GM12878 (cell line): ENCODE results near the gene FOXP1. TPM values are rescaled to one million over a fixed set of nuclear protein-coding genes. Genes with fewer than 3 reads are reported as not detected.

ENCODE experiments used
- ATAC-seq: fragments of 200-7000 bp; cut with Tn5 transposase; 3 replicates; pipeline ENCODE4 v1.9.1; 2020; ENCODE audit warnings: mild to moderate bottlenecking, moderate library complexity
- BruUV-seq: library from RNA; stranded (reverse); fragments of 400-500 nt; replicated peaks from 2 replicates; lab custom pipeline; 2021; lab: Mats Ljungman, UMichigan
- CTCF ChIA-PET: fragments of 300-600 bp; sonication (Branson Sonifier 250); formaldehyde crosslinking; extraction: SDS; loops from one replicate; lab custom pipeline; 2021; ENCODE audit warnings: inconsistent platforms; lab: Yijun Ruan, JAX
- POLR2A ChIA-PET: fragments of 350-600 bp; formaldehyde crosslinking; extraction: SDS; loops from one replicate; lab custom pipeline; 2021; ENCODE audit warnings: inconsistent platforms; lab: Charles Lee
- RAD21 ChIA-PET: fragments of 300-600 bp; sonication (Branson Sonifier 250); formaldehyde crosslinking; loops from one replicate; lab custom pipeline; 2023; ENCODE audit warnings: antibody characterized with exemption; ENCODE audit not compliant: unreplicated experiment; lab: Charles Lee
- SMC1A ChIA-PET: fragments of 300-600 bp; sonication (Branson Sonifier 250); formaldehyde crosslinking; loops from one replicate; lab custom pipeline; 2023; ENCODE audit not compliant: unreplicated experiment, uncharacterized antibody; lab: Charles Lee
- DNase-seq: peaks from one replicate; pipeline ENCODE4 v3.0.0-alpha.2; 2011; ENCODE audit warnings: low read depth, low spot score
- FAIRE-seq: peaks from 3 replicates; lab custom pipeline; 2011; peaks lifted over from hg19 to GRCh38; lab: Jason Lieb, UNC
- H2AFZ ChIP-seq: 2 replicates; pipeline ENCODE4 v1.6.0; 2011; ENCODE audit warnings: low read depth, low read length, control low read depth; ENCODE audit not compliant: control insufficient read depth
- H3K27ac ChIP-seq: 2 replicates; pipeline ENCODE4 v1.5.1; 2011; ENCODE audit warnings: control low read depth; ENCODE audit not compliant: control insufficient read depth, insufficient read depth
- H3K27me3 ChIP-seq, 2 experiments: replicated peaks in 1 of 2; 2 replicates each; pipeline versions ENCODE4 v1.6.0 to v1.6.1; 2011; ENCODE audit warnings: low read length in 1 of 2; ENCODE audit not compliant: control insufficient read depth in 2 of 2, insufficient read depth in 2 of 2
- H3K36me3 ChIP-seq, 2 experiments: 2 replicates each; pipeline ENCODE4 v1.5.1; 2011; ENCODE audit warnings: low read length in 1 of 2; ENCODE audit not compliant: control insufficient read depth in 2 of 2, insufficient read depth in 2 of 2
- H3K4me1 ChIP-seq: 2 replicates; pipeline ENCODE4 v1.6.1; 2011; ENCODE audit warnings: mild to moderate bottlenecking, low read length, moderate library complexity, mixed read lengths; ENCODE audit not compliant: control insufficient read depth, insufficient read depth
- H3K4me2 ChIP-seq: 2 replicates; pipeline ENCODE4 v1.6.0; 2011; ENCODE audit warnings: control low read depth; ENCODE audit not compliant: control insufficient read depth, insufficient read depth
- H3K4me3 ChIP-seq: fragments of 200-600 bp; sonication (generic); 2 replicates; pipeline ENCODE4 v1.5.1; 2016
- H3K79me2 ChIP-seq: 2 replicates; pipeline ENCODE4 v1.6.0; 2011; ENCODE audit warnings: low read length; ENCODE audit not compliant: control insufficient read depth, insufficient read depth
- H3K9ac ChIP-seq: 2 replicates; pipeline ENCODE4 v1.8.0; 2011; ENCODE audit warnings: low read length, control low read depth, mixed read lengths; ENCODE audit not compliant: control insufficient read depth, insufficient read depth
- H3K9me3 ChIP-seq: replicated peaks from 3 replicates; pipeline ENCODE4 v1.5.1; 2011; ENCODE audit warnings: mild to moderate bottlenecking, low read length; ENCODE audit not compliant: control insufficient read depth, insufficient read depth
- H4K20me1 ChIP-seq: 2 replicates; pipeline ENCODE4 v1.6.0; 2011; ENCODE audit not compliant: control insufficient read depth, insufficient read depth
- KDM1A ChIP-seq: fragments of 200-600 bp; sonication (generic); IDR thresholded peaks from 2 replicates; pipeline ENCODE4 v1.6.1; 2016; ENCODE audit warnings: borderline replicate concordance
- RBBP5 ChIP-seq: fragments of 200-600 bp; sonication (generic); conservative IDR thresholded peaks from 2 replicates; pipeline ENCODE4 v1.6.1; 2016
- SMC3 ChIP-seq: IDR thresholded peaks from 2 replicates; pipeline ENCODE4 v1.6.1; 2011; ENCODE audit warnings: low read length, improper control_type of control experiment, borderline replicate concordance
- ZNF207 ChIP-seq: fragments of 450-650 bp; IDR thresholded peaks from 2 replicates; pipeline ENCODE4 v1.6.1; 2014; ENCODE audit warnings: antibody characterized with exemption, mild to moderate bottlenecking, borderline replicate concordance
- ZNF217 ChIP-seq: fragments of 450-650 bp; IDR thresholded peaks from 2 replicates; pipeline ENCODE4 v1.6.1; 2017; ENCODE audit warnings: antibody characterized with exemption, mild to moderate bottlenecking
- WGBS: methylation state at CpG from one replicate; pipeline ENCODE4 v1.1.6; 2016; ENCODE audit warnings: low lambda C conversion rate; ENCODE audit not compliant: insufficient replicate concordance, insufficient coverage; ENCODE audit errors: missing lambda C conversion rate; 5-methylcytosine and 5-hydroxymethylcytosine counted together
- in situ Hi-C: fragments of 300-500 bp; cut with MboI; formaldehyde crosslinking; loops from 9 replicates; pipeline ENCODE4 v1.14.3; 2018; ENCODE audit warnings: mixed read lengths
- intact Hi-C: fragments of 100-400 bp; cut with micrococcal nuclease; formaldehyde crosslinking; loops from one replicate; pipeline ENCODE4 v1.14.2; 2022; ENCODE audit not compliant: unreplicated experiment
- polyA plus RNA-seq, 11 experiments: library from polyadenylated mRNA; depleted of rRNA in 4 of 11; unstranded in 6 of 11; stranded (reverse) in 5 of 11; fragments of >200 nt; fragmentation: Nextera tagmentation in 4 of 11; fragmentation: Illumina TruSeq in 1 of 11; extraction: Ambion mirVana in 4 of 11; extraction: Trizol in 1 of 11; gene quantifications; 1 replicate in 1 of 11; 2 replicates in 10 of 11; pipeline versions ENCODE4 v1.2.1 to v1.2.3, GENCODE V29; 2011 to 2016; ENCODE audit warnings: inconsistent platforms in 2 of 11, missing spikeins in 2 of 11, low read depth in 1 of 11
- total RNA-seq, 4 experiments: library from RNA; depleted of rRNA in 3 of 4; stranded (reverse); fragments of >200 nt in 3 of 4; fragmentation: Illumina TruSeq in 1 of 4; extraction: Trizol in 1 of 4; gene quantifications; 2 replicates each; pipeline versions ENCODE4 v1.2.1 to v1.2.3, GENCODE V29; 2013 to 2021
- TF ChIP-seq, protein P1 (sequence below): IDR thresholded peaks from 2 replicates; pipeline ENCODE4 v1.6.1; 2012; ENCODE audit warnings: low read depth, low read length, improper control_type of control experiment
- TF ChIP-seq, protein P2 (sequence below): IDR thresholded peaks from 2 replicates; pipeline ENCODE4 v1.6.1; 2012; ENCODE audit warnings: low read depth, low read length, improper control_type of control experiment

The FOXP1 gene
- total and polyA plus RNA-seq, 10 of the 15 experiments (the other 5 are each of a cell fraction or from before 2014, with no cell fraction given) = 0.05 to 1.6 (median 0.20) TPM; not detected in 1

DNA sequence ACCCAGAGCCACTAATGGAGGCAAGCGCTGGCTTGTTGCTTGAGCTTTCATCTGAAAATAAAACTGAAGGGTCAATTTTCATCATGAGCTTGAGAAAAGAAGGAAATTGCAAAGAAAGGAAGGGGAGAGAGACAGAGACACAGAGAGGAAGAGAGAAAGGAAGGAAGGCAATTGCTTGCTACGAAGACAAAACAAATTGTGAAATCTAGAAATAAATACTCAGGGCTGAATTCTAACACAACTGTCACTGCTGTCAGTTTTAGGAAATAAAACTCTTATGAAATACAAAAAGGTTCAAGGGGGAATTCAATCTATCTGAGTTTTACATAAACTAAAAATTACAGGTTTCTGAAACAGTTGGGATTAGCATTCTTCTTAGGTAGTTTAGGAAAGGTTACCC, 36.7 kb downstream of the FOXP1 start (continued):
- TF ChIP-seq, protein P1, sequence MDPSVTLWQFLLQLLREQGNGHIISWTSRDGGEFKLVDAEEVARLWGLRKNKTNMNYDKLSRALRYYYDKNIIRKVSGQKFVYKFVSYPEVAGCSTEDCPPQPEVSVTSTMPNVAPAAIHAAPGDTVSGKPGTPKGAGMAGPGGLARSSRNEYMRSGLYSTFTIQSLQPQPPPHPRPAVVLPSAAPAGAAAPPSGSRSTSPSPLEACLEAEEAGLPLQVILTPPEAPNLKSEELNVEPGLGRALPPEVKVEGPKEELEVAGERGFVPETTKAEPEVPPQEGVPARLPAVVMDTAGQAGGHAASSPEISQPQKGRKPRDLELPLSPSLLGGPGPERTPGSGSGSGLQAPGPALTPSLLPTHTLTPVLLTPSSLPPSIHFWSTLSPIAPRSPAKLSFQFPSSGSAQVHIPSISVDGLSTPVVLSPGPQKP = no peak
- TF ChIP-seq RBBP5 (no peak), ZNF217 (no peak), KDM1A (no peak), SMC3 (no peak)
- TF ChIP-seq, protein P2, sequence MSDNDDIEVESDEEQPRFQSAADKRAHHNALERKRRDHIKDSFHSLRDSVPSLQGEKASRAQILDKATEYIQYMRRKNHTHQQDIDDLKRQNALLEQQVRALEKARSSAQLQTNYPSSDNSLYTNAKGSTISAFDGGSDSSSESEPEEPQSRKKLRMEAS = no peak

DNA sequence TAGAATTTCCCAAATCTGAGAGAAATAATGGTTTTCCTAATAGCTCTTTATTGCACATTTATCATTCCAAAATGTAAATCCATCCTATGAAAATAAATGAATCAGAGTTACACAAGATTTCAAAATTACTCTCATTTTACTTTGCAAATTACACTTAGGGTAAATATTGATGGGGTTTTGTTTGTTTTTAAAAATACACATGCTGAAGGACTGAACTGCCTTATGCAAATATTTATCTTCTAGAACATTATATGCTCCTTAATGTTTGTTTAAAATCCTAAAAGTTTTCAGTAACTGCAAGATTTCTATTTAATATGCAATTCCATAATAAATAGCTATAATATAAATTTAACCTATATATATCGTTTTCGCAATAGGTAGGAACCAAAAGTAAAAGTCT, 38.2 kb downstream of the FOXP1 start:
- 94% methylated on average over 2 of the region's 2 CpGs for WGBS

More for the DNA sequence above, 38.2 kb downstream of the FOXP1 start:
- RAD21 ChIA-PET = no interaction called here
- H3K79me2 ChIP-seq = no peaks in the 10 kb centered on the region
- H3K36me3 ChIP-seq = no peaks in the 10 kb centered on the region
- H4K20me1 ChIP-seq = 0 out of 2 replicates have a peak, but pooled peaks cover 3% of the 10 kb centered on the region
- H3K4me3 ChIP-seq = no peak overlapping the region
- intact Hi-C loops = no loop called here
- DNase-seq (no peak), ATAC-seq (no peak), FAIRE-seq (no peak)
- SMC1A ChIA-PET = interaction anchor here (0.9 kb wide), 1 partner anchor 15 kb away, joined by 3 read pairs; no protein-coding TSS in a partner anchor
- peaks cover 4 to 15% of the 10 kb centered on the region in 2 experiments for H3K27me3 ChIP-seq
- POLR2A ChIA-PET = no interaction called here
- in situ Hi-C loops = no loop called here
- no peak overlapping the region for H3K4me2 ChIP-seq
- H3K9me3 ChIP-seq = no peaks in the 10 kb centered on the region
- no peak overlapping the region for H3K27ac ChIP-seq
- CTCF ChIA-PET = no interaction called here
- BruUV-seq = no TSS peak
- H3K9ac ChIP-seq = no peak overlapping the region
- H3K4me1 ChIP-seq = no peaks in the 10 kb centered on the region
- no peak for TF ChIP-seq ZNF207
- H2AFZ ChIP-seq = no peak overlapping the region
